Esophagus squamous epithelium (tissue), 5 donors: Measurements from ENCODE around the gene FUCA2. TPM values are rescaled to one million over a fixed set of nuclear protein-coding genes. Genes with fewer than 3 reads are reported as not detected.

Experiments used
- DNase-seq: peaks from one replicate; lab custom pipeline; 2025; lab: John Stamatoyannopoulos, UW
- H3K27ac ChIP-seq, 4 donors: fragments of 200-600 bp; sonication (generic); one replicate each; pipeline ENCODE4 v1.5.1; 2016 to 2019; ENCODE audit warnings: mild to moderate bottlenecking in 1 of 4
- H3K27me3 ChIP-seq, 4 donors: fragments of 200-600 bp; sonication (generic); 1 replicate in 3 of 4; 2 replicates in 1 of 4; pipeline versions ENCODE4 v1.5.1 to v1.6.0; 2017 to 2021; ENCODE audit warnings: antibody characterized with exemption in 1 of 4
- H3K36me3 ChIP-seq, 3 donors: fragments of 200-600 bp; sonication (generic); one replicate each; pipeline ENCODE4 v1.5.1; 2016 to 2019
- H3K4me1 ChIP-seq, 3 donors: fragments of 200-600 bp; sonication (generic); one replicate each; pipeline ENCODE4 v1.5.1; 2017 to 2019
- H3K4me3 ChIP-seq, 4 donors: fragments of 200-600 bp; sonication (generic); 1 replicate in 3 of 4; 2 replicates in 1 of 4; pipeline ENCODE4 v1.5.1; 2016 to 2019; ENCODE audit warnings: mild to moderate bottlenecking in 2 of 4, moderate library complexity in 1 of 4
- H3K9me3 ChIP-seq, 3 donors: fragments of 200-600 bp; sonication (generic); one replicate each; pipeline ENCODE4 v1.5.1; 2016 to 2019
- POLR2A ChIP-seq, 4 donors: fragments of 450-650 bp; IDR thresholded peaks; one replicate each; pipeline ENCODE4 v1.6.1; 2017; ENCODE audit warnings: antibody characterized with exemption in 4 of 4, mild to moderate bottlenecking in 4 of 4, moderate library complexity in 3 of 4
- WGBS, 2 donors: methylation state at CpG; one replicate each; pipeline ENCODE4 v1.1.5; 2018; 5-methylcytosine and 5-hydroxymethylcytosine counted together
- intact Hi-C: fragments of 100-400 bp; cut with DNase I; formaldehyde crosslinking; loops from one replicate; pipeline ENCODE4 v1.15.0; 2022
- total RNA-seq, 4 donors: library from RNA; depleted of rRNA; stranded (reverse); fragments of >200 nt; gene quantifications; one replicate each; pipeline ENCODE4 v1.1.0, GENCODE V29; 2016
- TF ChIP-seq, protein P1 (sequence below), 6 experiments: fragments of 450-650 bp in 4 of 6; fragments of 200-600 bp in 2 of 6; sonication (generic) in 2 of 6; IDR thresholded peaks; one replicate each; pipeline ENCODE4 v1.5.1; 2016 to 2019; ENCODE audit warnings: antibody characterized with exemption in 6 of 6, mild to moderate bottlenecking in 4 of 6, moderate library complexity in 4 of 6
- donor health status: DM: yes; HTN: yes; CAD: no.

FUCA2 gene
- total RNA-seq, 4 donors from 2014 or later, result 10.5 to 21.6 (median 18.4) TPM

DNA sequence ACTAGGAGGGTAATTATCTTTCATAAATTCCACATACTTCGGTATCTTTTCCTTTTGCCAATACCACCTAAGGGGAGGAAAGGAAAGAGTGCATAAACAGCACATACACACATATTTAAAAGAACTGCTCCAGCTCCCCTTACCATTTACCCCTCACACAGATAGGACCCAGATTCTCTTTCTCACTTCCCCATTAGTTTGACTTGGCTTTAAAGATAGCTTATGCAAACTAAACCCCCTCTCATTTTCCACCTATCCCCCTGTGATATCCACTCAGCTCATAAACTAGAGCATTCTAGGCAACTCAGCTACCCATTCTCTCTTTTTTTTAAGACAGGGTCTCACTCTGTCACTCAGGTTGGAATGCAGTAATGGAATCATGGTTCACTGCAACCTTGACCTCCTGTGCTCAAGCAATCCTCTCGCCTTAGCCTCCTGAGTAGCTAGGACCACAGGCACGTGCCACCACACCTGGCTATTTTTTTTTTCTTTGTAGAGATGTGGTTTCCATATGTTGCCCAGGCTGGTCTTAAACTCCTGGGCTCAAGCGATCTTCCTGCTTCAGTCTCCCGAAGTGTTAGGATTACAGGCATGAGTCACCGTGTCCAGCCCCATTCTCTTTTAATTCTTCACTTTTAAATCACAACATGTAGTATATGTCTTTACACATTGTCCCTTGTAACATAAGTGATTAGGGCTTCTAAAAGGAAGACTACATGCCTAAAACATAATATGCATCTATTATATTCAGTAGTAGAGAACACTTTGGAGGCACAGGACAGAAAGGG, 4.0 kb downstream of the FUCA2 start:
- TF ChIP-seq POLR2A (IDR thresholded peaks at IDR 0.05), result no peak
- TF ChIP-seq, protein P1, sequence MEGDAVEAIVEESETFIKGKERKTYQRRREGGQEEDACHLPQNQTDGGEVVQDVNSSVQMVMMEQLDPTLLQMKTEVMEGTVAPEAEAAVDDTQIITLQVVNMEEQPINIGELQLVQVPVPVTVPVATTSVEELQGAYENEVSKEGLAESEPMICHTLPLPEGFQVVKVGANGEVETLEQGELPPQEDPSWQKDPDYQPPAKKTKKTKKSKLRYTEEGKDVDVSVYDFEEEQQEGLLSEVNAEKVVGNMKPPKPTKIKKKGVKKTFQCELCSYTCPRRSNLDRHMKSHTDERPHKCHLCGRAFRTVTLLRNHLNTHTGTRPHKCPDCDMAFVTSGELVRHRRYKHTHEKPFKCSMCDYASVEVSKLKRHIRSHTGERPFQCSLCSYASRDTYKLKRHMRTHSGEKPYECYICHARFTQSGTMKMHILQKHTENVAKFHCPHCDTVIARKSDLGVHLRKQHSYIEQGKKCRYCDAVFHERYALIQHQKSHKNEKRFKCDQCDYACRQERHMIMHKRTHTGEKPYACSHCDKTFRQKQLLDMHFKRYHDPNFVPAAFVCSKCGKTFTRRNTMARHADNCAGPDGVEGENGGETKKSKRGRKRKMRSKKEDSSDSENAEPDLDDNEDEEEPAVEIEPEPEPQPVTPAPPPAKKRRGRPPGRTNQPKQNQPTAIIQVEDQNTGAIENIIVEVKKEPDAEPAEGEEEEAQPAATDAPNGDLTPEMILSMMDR (IDR thresholded peaks at IDR 0.05), result no peak
- WGBS, 2 donors, result 76 to 77% methylated on average over 6 of the region's 6 CpGs
- DNase-seq, result no peak
- Histone ChIP-seq H3K27me3 (no peaks in the 10 kb centered on the region), H3K36me3 (peaks cover 0 to 40% (median 0%) of the 10 kb centered on the region in 3 donors), H3K9me3 (no peaks in the 10 kb centered on the region), H3K4me1 (peaks cover 4 to 42% (median 13%) of the 10 kb centered on the region in 3 donors), H3K4me3 (no peak overlapping the region), H3K27ac (no peak overlapping the region)
- intact Hi-C loops, result no loop called here

GRCh38 chr6:143506620-143507019, 4.9 kb downstream of the FUCA2 start:
- peaks cover 0 to 43% (median 0%) of the 10 kb centered on the region in 3 donors for H3K36me3 ChIP-seq
- TF ChIP-seq POLR2A (IDR thresholded peaks at IDR 0.05), result no peak
- TF ChIP-seq, protein P1 (IDR thresholded peaks at IDR 0.05), result no peak

GRCh38 chr6:143506199-143506598, 5.3 kb downstream of the FUCA2 start:
- Histone ChIP-seq H3K27ac (no peak overlapping the region), H3K4me3 (no peak overlapping the region), H3K4me1 (peaks cover 4 to 32% (median 7%) of the 10 kb centered on the region in 3 donors), H3K36me3 (peaks cover 0 to 47% (median 0%) of the 10 kb centered on the region in 3 donors), H3K27me3 (no peaks in the 10 kb centered on the region), H3K9me3 (no peaks in the 10 kb centered on the region)
- 91 to 96% methylated on average over 6 of the region's 6 CpGs for WGBS, 2 donors
- intact Hi-C loops, result no loop called here
- no peak for DNase-seq
- TF ChIP-seq, protein P1 (IDR thresholded peaks at IDR 0.05), result no peak
- TF ChIP-seq POLR2A (IDR thresholded peaks at IDR 0.05), result no peak

More at GRCh38 chr6:143506620-143507019, 4.9 kb downstream of the FUCA2 start:
- intact Hi-C loops, result no loop called here
- H3K4me3 ChIP-seq, result no peak overlapping the region
- H3K27ac ChIP-seq, result no peak overlapping the region
- DNase-seq, result no peak
- no peaks in the 10 kb centered on the region for H3K27me3 ChIP-seq
- WGBS, 2 donors, result 77 to 96% methylated on average over 2 of the region's 2 CpGs
- H3K4me1 ChIP-seq, result peaks cover 4 to 36% (median 7%) of the 10 kb centered on the region in 3 donors
- H3K9me3 ChIP-seq, result no peaks in the 10 kb centered on the region

DNA sequence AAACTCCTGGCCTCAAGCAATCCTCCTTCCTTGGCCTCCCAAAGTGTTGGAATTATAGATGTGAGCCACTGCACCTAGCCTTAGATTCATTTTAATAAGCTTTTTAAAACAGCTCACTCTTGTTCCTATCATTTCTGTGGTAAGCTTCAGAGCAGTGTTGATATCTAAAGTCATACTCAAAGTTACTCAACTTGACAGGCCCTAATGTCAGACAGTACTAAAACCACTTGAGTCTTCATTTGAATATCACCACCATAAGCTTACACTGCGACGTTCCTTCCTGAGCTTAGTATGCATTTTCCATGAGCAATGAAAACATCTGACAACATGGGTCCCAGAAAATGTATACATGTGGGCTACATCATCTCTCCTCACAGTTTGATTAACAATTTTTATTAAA, 6.0 kb downstream of the FUCA2 start:
- no peak overlapping the region for H3K4me3 ChIP-seq
- H3K4me1 ChIP-seq, result peaks cover 0 to 25% (median 4%) of the 10 kb centered on the region in 3 donors
- no peaks in the 10 kb centered on the region for H3K27me3 ChIP-seq
- DNase-seq, result no peak
- WGBS, 2 donors, result 80 to 85% methylated on average over 2 of the region's 2 CpGs
- H3K9me3 ChIP-seq, result no peaks in the 10 kb centered on the region
- intact Hi-C loops, result no loop called here
- H3K36me3 ChIP-seq, result peaks cover 0 to 54% (median 0%) of the 10 kb centered on the region in 3 donors
- TF ChIP-seq, protein P1 (IDR thresholded peaks at IDR 0.05), result no peak
- no peak for TF ChIP-seq POLR2A (IDR thresholded peaks at IDR 0.05)
- H3K27ac ChIP-seq, result no peak overlapping the region

DNA sequence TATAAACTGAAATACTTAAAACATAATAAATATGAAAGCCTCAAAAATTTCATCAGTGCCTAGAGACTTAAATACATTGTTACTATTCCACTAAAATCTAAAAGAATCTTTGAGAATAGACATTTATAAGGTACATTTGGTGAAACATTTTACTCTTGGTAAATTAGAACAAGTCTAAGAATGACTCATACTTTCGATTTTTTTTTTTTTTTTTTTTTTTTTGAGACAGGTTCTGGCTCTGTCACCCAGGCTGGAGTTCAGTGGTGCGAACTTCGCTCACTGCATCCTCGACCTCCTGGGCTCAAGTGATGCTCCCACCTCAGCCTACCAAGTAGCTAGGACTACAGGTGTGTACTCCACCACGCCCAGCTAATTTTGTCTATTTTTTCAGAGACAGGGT, 6.4 kb downstream of the FUCA2 start:
- H3K27ac ChIP-seq, result no peak overlapping the region

More for the DNA sequence above, 6.4 kb downstream of the FUCA2 start:
- TF ChIP-seq, protein P1 (IDR thresholded peaks at IDR 0.05), result no peak
- no peak for TF ChIP-seq POLR2A (IDR thresholded peaks at IDR 0.05)
- H3K36me3 ChIP-seq, result peaks cover 0 to 57% (median 0%) of the 10 kb centered on the region in 3 donors
- intact Hi-C loops, result no loop called here
- H3K27me3 ChIP-seq, result no peaks in the 10 kb centered on the region
- WGBS, 2 donors, result 75 to 76% methylated on average over 5 of the region's 5 CpGs
- DNase-seq, result no peak
- no peaks in the 10 kb centered on the region for H3K9me3 ChIP-seq
- peaks cover 0 to 21% (median 0%) of the 10 kb centered on the region in 3 donors for H3K4me1 ChIP-seq
- no peak overlapping the region for H3K4me3 ChIP-seq
